ENCODE measurements around the gene RPS3.

DNA sequence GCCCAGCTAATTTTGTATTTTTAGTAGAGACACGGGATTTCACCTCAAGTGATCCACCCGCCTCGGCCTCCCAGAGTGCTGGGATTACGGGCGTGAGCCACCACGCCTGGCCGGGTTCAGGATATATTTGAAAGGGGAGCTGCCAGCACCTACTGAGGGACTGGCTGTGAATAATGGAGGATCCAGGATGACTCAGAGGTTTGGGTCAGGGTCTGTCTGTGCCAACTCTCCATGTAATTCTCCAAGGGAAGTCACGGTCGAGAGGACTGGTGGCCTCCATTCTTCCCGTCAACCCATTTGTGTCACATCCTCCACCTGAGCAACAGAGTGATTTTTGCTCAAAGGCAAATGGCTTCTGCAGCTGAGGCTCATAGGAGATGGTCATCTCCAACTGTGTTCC is 44.3 kb upstream of the RPS3 start:
- TF ChIP-seq, protein P1, sequence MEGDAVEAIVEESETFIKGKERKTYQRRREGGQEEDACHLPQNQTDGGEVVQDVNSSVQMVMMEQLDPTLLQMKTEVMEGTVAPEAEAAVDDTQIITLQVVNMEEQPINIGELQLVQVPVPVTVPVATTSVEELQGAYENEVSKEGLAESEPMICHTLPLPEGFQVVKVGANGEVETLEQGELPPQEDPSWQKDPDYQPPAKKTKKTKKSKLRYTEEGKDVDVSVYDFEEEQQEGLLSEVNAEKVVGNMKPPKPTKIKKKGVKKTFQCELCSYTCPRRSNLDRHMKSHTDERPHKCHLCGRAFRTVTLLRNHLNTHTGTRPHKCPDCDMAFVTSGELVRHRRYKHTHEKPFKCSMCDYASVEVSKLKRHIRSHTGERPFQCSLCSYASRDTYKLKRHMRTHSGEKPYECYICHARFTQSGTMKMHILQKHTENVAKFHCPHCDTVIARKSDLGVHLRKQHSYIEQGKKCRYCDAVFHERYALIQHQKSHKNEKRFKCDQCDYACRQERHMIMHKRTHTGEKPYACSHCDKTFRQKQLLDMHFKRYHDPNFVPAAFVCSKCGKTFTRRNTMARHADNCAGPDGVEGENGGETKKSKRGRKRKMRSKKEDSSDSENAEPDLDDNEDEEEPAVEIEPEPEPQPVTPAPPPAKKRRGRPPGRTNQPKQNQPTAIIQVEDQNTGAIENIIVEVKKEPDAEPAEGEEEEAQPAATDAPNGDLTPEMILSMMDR (conservative IDR thresholded peaks at IDR 0.05 in 1 of 2, IDR thresholded peaks at IDR 0.05 in 1 of 2; ENCODE audit: extremely low read depth in 1 of 2, insufficient read depth in 1 of 2, low read depth in 1 of 2, low read length in 2 of 2): no peak
- TF ChIP-seq EZH2 (IDR thresholded peaks at IDR 0.05; ENCODE audit: borderline replicate concordance, low read length): no peak

Data from mammary epithelial cell (primary cell).